GM12801 (cell line): ENCODE measurements around the gene IRS2.

Source experiments
- TF ChIP-seq, protein P1 (sequence below): IDR thresholded peaks from one replicate; pipeline ENCODE4 v1.5.1; 2011; ENCODE audit warnings: control low read depth; ENCODE audit not compliant: insufficient read length; ENCODE audit errors: extremely low read depth

Gene IRS2

DNA sequence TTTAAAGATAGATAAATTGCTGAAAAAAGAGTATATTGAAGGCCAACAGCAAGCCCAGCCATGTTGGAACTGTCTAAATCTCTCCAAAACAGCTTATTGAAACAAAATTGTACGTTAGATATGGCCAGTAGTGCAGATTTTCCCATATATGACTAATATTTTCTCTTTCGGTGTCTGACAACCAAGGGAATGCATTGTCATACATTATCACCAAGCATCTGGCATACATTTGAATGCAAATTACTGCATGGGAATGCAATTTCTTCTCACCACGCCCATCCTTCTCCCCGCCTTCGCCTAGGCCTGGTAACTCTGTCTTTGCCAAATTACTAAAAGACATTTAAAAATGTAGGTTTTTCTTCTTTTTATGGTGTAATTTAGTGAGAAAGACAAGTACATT, 32.5 kb upstream of the IRS2 start:
- TF ChIP-seq, protein P1, sequence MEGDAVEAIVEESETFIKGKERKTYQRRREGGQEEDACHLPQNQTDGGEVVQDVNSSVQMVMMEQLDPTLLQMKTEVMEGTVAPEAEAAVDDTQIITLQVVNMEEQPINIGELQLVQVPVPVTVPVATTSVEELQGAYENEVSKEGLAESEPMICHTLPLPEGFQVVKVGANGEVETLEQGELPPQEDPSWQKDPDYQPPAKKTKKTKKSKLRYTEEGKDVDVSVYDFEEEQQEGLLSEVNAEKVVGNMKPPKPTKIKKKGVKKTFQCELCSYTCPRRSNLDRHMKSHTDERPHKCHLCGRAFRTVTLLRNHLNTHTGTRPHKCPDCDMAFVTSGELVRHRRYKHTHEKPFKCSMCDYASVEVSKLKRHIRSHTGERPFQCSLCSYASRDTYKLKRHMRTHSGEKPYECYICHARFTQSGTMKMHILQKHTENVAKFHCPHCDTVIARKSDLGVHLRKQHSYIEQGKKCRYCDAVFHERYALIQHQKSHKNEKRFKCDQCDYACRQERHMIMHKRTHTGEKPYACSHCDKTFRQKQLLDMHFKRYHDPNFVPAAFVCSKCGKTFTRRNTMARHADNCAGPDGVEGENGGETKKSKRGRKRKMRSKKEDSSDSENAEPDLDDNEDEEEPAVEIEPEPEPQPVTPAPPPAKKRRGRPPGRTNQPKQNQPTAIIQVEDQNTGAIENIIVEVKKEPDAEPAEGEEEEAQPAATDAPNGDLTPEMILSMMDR: no peak

GRCh38 chr13:109817591-109818535, 31.5 kb upstream of the IRS2 start:
- TF ChIP-seq, protein P1: no peak

DNA sequence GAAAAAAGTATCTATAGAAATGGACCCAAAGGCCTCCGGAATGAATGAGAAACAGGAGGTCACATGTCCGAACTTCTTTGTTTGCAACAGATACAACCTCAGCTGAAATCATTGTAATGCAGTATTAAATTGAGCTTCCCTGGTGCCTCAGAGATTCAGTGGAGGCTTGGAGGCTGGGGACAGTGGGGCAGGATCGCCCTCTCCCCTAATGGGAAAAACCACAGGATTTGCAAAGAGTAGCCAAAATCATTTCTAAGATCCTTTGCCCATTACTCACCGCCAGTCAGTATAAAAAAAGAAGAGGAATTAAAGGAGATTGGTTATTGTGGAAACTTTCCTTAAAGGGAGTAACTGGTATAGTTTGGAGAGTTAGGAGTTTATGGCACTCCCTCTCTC, 30.4 kb upstream of the IRS2 start:
- TF ChIP-seq, protein P1: no peak

DNA sequence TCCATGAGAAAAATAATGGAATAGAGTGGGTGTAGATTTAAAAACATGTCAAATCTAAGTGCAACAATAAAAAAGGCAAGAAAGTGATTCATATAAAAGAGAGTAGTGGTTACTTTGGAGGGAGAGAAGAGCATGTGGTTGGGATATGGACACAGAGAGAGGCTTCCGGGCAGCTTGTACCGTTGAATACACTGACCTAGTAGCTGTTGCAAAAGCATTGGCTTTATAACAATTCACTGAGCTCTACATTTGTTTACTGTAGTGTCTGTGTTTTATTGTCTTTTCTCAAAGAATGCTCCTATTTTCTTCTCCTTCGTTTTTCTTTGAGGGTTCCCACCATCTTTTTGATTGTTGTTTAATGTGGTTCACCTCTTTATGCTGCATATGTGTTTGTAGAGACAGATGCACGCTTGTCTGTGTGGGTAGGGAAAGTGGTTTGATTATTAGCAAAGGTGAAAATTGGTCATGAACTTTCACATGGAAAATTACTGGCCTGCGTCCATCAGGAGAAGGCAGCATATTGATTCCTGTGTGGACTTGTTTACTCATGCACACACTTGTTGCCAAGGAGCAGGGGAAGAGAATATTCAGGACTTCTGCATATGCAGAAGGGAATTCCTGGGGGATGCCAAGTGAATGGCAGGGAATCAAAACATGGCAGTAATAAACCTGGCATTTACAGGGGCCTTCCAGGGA, 29.9 kb upstream of the IRS2 start:
- TF ChIP-seq, protein P1: no peak

DNA sequence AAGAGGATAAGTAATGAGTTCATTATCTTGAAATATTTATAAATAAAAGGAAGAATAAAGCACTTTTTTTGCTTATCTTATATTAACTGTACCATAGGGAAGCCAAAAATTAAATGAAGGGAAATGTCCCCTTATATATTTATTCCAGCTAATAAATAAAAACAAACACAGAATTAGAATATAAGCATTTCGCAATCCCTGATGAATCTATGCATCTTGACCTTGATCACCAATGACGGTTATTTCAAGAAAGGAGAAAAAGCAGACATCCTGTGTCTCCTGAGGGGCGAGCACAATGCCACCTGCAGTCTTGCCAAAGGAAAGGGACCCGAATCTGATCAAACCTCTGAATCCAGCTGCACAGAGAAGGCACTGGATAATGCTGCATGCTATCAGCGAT, 29.3 kb upstream of the IRS2 start:
- TF ChIP-seq, protein P1: no peak

DNA sequence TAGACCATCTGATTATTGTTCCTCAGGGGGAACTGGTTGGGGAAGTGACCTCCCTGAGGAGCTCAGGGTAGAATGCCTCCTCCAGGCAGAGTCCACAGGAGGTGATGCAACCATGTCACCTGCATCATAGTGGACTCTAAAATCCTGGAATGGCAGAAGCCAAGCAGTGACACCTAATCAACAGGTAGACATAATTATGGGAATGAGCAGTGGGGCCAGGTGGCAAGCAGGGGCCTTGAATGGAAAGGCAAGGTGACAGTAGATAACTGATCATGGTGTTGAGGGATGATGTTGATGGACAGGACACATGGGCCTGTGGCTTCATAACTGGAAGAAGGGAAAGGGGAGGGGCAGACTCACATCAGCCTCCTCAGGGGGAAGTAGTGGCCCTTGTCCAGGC, 27.3 kb upstream of the IRS2 start:
- TF ChIP-seq, protein P1: no peak

GRCh38 chr13:109812382-109812781, 26.0 kb upstream of the IRS2 start:
- TF ChIP-seq, protein P1: no peak
